Measurements from ENCODE around the gene SIX6. TPM values are rescaled to one million over a fixed set of nuclear protein-coding genes. Genes with fewer than 3 reads are reported as not detected.

SIX6 gene
- total RNA-seq, 1 experiment from 2014 or later: not detected

DNA sequence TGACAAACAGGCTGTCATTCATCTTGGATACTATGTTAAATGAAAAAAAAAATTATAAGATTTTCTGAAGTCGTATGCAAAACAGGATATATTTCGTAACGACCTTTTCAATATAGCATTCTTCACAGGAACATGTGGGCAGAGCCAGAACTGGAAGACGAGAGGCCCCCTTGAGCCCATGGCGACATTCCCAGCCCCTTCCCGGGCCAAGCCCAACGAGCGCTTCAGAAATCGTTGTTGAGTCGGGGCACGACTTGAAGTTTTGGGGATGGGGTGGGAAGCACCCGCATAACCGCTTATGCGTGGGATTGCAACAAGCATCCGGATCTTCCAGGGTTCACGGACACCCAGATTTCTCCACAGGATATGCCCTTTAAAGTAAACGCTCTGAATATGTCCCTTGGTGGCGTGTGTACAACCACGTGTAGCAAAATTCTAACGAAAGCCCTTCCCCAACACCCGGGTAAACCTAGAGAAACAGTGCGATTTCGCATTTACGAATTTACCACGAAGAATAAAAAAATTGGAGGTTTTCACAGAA is 23.8 kb upstream of the SIX6 start:
- intact Hi-C loops (cut with micrococcal nuclease; ENCODE audit: unreplicated experiment): loop anchor here (5.0 kb wide), 3 partner anchors 153 to 278 kb away; no protein-coding TSS in a partner anchor
- POLR2A ChIA-PET: no interaction called here
- peaks cover 3% of the 10 kb centered on the region for H3K27me3 Mint-ChIP-seq (ENCODE audit: insufficient read depth, unreplicated experiment)

DNA sequence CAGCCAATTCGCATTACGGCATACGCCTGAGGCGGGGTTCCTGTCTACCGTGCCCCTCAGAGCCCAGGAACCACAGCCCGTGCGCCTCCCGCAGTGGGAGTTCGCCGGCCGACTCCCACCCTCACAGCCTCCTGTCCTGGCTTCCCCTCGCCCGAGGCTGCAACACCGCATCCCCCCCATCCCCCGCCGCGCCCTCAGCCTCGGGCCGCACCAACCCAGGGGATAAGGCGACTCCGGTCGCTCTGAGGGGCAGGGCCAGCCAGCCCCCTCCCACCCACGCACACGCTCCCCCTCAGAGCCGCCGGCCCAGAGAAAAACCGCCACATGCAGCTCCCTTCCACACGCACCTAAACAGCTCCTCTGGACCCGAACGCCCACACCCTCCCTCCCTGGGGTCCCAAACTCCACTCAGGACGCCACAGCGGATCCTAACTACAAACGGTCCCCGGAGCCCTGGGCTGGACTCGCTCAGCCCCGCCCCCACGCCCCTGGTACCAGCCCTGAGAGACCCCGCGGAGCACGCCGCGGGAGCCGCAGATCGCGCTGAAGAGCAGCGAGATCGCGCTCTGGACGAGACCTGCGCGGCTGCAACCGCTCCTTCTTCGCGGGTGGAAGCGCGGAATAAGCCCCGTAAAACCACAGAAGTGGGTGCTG is 23.2 kb upstream of the SIX6 start, which contains the start of gene C14orf39:
Gene C14orf39, minus strand, starts transcription at position 466 of the 654 bp plus-strand sequence. CDS start 985 bp downstream, outside the sequence.
- H3K4me3 Mint-ChIP-seq (ENCODE audit: unreplicated experiment): no peak within 1 kb of the TSS
- H3K9me3 Mint-ChIP-seq (ENCODE audit: unreplicated experiment): peaks cover under 1% of the 10 kb centered on the region
- Histone ChIP-seq H3K27me3 (replicated peaks; ENCODE audit: control insufficient read depth, insufficient read depth, low read length) (no peaks in the 10 kb centered on the region), H3K4me1 (no peaks in the 10 kb centered on the region), H3K4me3 (ENCODE audit: low read depth, low read length) (no peak within 1 kb of the TSS), H3K9me3 (no peaks in the 10 kb centered on the region), H3K36me3 (ENCODE audit: control insufficient read depth, insufficient read depth, low read length) (no peaks in the 10 kb centered on the region)
- TF ChIP-seq, protein P1, sequence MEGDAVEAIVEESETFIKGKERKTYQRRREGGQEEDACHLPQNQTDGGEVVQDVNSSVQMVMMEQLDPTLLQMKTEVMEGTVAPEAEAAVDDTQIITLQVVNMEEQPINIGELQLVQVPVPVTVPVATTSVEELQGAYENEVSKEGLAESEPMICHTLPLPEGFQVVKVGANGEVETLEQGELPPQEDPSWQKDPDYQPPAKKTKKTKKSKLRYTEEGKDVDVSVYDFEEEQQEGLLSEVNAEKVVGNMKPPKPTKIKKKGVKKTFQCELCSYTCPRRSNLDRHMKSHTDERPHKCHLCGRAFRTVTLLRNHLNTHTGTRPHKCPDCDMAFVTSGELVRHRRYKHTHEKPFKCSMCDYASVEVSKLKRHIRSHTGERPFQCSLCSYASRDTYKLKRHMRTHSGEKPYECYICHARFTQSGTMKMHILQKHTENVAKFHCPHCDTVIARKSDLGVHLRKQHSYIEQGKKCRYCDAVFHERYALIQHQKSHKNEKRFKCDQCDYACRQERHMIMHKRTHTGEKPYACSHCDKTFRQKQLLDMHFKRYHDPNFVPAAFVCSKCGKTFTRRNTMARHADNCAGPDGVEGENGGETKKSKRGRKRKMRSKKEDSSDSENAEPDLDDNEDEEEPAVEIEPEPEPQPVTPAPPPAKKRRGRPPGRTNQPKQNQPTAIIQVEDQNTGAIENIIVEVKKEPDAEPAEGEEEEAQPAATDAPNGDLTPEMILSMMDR (IDR thresholded peaks at IDR 0.05; ENCODE audit: insufficient read depth in 1 of 2, low read depth in 1 of 2, low read length in 1 of 2, severe bottlenecking in 1 of 2, unreplicated experiment in 1 of 2): no peak
- POLR2A ChIA-PET: no interaction called here
- BruUV-seq (replicated peaks): no TSS peak
- H3K4me1 Mint-ChIP-seq (ENCODE audit: low read depth, unreplicated experiment): no peaks in the 10 kb centered on the region
- H3K27me3 Mint-ChIP-seq (ENCODE audit: insufficient read depth, unreplicated experiment): peaks cover 3% of the 10 kb centered on the region
- DNase-seq: no peak
- CTCF ChIA-PET: no interaction called here
- H3K36me3 Mint-ChIP-seq (ENCODE audit: insufficient read depth, unreplicated experiment): no peaks in the 10 kb centered on the region
- intact Hi-C loops (cut with micrococcal nuclease; ENCODE audit: unreplicated experiment): loop anchor here (5.0 kb wide), 3 partner anchors 153 to 278 kb away; no protein-coding TSS in a partner anchor
- no peak within 1 kb of the TSS for H3K27ac Mint-ChIP-seq (ENCODE audit: unreplicated experiment)

More for the DNA sequence above, 23.8 kb upstream of the SIX6 start:
- Mint-ChIP-seq H3K36me3 (ENCODE audit: insufficient read depth, unreplicated experiment) (no peaks in the 10 kb centered on the region), H3K4me3 (ENCODE audit: unreplicated experiment) (no peak overlapping the region), H3K4me1 (ENCODE audit: low read depth, unreplicated experiment) (no peaks in the 10 kb centered on the region), H3K27ac (ENCODE audit: unreplicated experiment) (no peak overlapping the region), H3K9me3 (ENCODE audit: unreplicated experiment) (peaks cover 7% of the 10 kb centered on the region)
- Histone ChIP-seq H3K36me3 (ENCODE audit: control insufficient read depth, insufficient read depth, low read length) (no peaks in the 10 kb centered on the region), H3K9me3 (no peaks in the 10 kb centered on the region), H3K4me3 (ENCODE audit: low read depth, low read length) (no peak overlapping the region), H3K27me3 (replicated peaks; ENCODE audit: control insufficient read depth, insufficient read depth, low read length) (no peaks in the 10 kb centered on the region), H3K4me1 (no peaks in the 10 kb centered on the region)
- DNase-seq: no peak
- no TSS peak for BruUV-seq (replicated peaks)
- TF ChIP-seq, protein P1 (IDR thresholded peaks at IDR 0.05; ENCODE audit: insufficient read depth in 1 of 2, low read depth in 1 of 2, low read length in 1 of 2, severe bottlenecking in 1 of 2, unreplicated experiment in 1 of 2): no peak
- CTCF ChIA-PET: no interaction called here

DNA sequence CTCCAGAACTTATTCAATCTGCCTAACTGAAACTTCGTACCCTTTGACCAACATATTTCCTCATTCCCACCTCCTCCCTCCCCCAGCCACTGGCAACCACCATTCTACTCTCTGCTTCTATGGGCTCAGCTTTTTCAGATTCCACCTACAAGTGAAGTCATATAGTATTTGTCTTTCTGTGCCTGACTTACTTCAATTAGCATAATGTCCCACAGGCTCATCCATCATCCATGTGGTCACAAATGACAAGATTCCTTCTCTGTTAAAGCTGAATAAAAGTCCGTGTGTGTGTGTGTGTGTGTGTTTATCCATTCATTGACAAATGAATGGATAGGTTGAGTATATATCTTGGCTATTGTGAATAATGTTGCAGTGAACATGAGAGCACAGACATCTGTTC is 21.7 kb upstream of the SIX6 start:
- no peaks in the 10 kb centered on the region for H3K36me3 ChIP-seq (ENCODE audit: control insufficient read depth, insufficient read depth, low read length)
- Mint-ChIP-seq H3K9me3 (ENCODE audit: unreplicated experiment) (no peaks in the 10 kb centered on the region), H3K4me1 (ENCODE audit: low read depth, unreplicated experiment) (no peaks in the 10 kb centered on the region), H3K36me3 (ENCODE audit: insufficient read depth, unreplicated experiment) (no peaks in the 10 kb centered on the region), H3K4me3 (ENCODE audit: unreplicated experiment) (no peak overlapping the region), H3K27me3 (ENCODE audit: insufficient read depth, unreplicated experiment) (peaks cover 5% of the 10 kb centered on the region), H3K27ac (ENCODE audit: unreplicated experiment) (no peak overlapping the region)
- BruUV-seq (replicated peaks): no TSS peak
- H3K4me1 ChIP-seq: no peaks in the 10 kb centered on the region
- CTCF ChIA-PET: no interaction called here
- no peak overlapping the region for H3K4me3 ChIP-seq (ENCODE audit: low read depth, low read length)
- DNase-seq: no peak
- intact Hi-C loops (cut with micrococcal nuclease; ENCODE audit: unreplicated experiment): loop anchor here (5.0 kb wide), 3 partner anchors 155 to 280 kb away; no protein-coding TSS in a partner anchor
- TF ChIP-seq, protein P1 (IDR thresholded peaks at IDR 0.05; ENCODE audit: insufficient read depth in 1 of 2, low read depth in 1 of 2, low read length in 1 of 2, severe bottlenecking in 1 of 2, unreplicated experiment in 1 of 2): no peak
- POLR2A ChIA-PET: no interaction called here
- no peaks in the 10 kb centered on the region for H3K9me3 ChIP-seq
- no peaks in the 10 kb centered on the region for H3K27me3 ChIP-seq (replicated peaks; ENCODE audit: control insufficient read depth, insufficient read depth, low read length)
